ENCODE results near the gene PARD3. TPM values are rescaled to one million over a fixed set of nuclear protein-coding genes. Genes with fewer than 3 reads are reported as not detected.
"Not testable (repeated sequence)": the region's sequence is repeated elsewhere in the genome, so short reads cannot be mapped to it uniquely, and the experiment has no call there.

PARD3 gene
- total and polyA plus RNA-seq, 2 donors from 2014 or later = 21.1 to 47.5 TPM

DNA sequence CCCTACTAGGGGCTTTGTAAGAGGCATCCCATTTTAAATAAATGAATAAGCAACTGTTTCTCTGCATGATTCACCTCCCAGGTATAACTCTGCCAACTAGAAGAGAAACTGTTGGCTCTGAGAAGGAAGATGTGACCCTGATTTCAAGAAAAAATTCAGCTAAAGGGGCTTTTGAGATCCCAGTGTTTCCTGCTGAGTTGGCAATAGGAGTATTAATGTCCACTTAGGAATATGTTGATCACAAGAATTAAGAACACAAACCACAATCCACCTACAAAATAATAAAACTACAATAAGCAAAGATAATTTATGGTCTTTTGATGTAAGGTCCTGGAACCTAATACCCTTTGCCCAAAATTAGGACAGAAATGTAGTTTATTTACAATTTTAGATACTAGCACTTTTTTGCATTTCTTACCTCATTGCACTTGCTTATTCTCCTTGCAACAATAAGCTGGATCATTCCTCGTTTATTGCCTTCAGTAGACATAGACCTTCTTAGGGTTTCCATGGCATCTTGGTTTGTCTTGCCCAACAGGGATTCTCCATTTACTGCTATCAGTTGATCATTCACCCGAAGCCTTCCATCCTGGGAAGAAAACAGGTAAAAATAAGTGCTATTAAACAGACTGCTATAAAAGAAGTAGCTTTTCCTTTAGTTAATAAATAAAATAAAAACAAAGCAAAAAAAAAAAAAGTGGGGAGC lies 456.2 kb downstream of the PARD3 start:
- intact Hi-C loops (cut with DNase I) = no loop called here
- Histone ChIP-seq H3K4me3 (ENCODE audit: low read length in 3 of 3) (no peak overlapping the region), H3K4me1 (ENCODE audit: control insufficient read depth in 2 of 3, insufficient read depth in 2 of 3, low read depth in 1 of 3, low read length in 3 of 3) (no peaks in the 10 kb centered on the region)

DNA sequence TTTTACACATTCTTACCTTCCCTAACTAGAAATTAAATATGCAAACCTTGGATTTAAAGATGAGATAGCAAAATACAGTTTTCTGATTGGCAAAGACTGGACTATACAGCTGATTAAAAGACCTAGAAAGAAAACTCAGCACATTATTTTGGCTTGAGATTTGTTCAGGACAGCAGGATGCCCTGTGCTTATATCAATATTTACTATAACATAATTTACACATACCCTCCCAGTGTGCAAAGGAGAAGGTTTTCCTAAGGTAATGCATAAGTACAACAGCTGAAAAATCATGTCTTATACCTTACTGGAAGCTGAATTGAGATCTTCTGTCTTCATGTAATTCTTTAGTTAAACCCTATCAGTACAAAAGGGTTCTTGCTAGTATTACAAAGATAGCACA lies 458.6 kb downstream of the PARD3 start:
- no peak for FAIRE-seq

More for the DNA sequence above, 456.2 kb downstream of the PARD3 start:
- no peak for DNase-seq
- no peak for FAIRE-seq
- H3K36me3 ChIP-seq (ENCODE audit: control insufficient read depth in 2 of 3, insufficient read depth in 3 of 3, low read length in 3 of 3) = peaks cover 0 to 3% (median 0%) of the 10 kb centered on the region in 3 donors
- no peak overlapping the region for H3K9ac ChIP-seq (ENCODE audit: low read length in 3 of 3)
- no peaks in the 10 kb centered on the region for H3K27me3 ChIP-seq (ENCODE audit: control insufficient read depth, insufficient read depth, low read length)
- no peaks in the 10 kb centered on the region for H3K9me3 ChIP-seq (ENCODE audit: control insufficient read depth in 2 of 3, insufficient read depth in 1 of 3, low read length in 3 of 3)
- TF ChIP-seq, protein P1, sequence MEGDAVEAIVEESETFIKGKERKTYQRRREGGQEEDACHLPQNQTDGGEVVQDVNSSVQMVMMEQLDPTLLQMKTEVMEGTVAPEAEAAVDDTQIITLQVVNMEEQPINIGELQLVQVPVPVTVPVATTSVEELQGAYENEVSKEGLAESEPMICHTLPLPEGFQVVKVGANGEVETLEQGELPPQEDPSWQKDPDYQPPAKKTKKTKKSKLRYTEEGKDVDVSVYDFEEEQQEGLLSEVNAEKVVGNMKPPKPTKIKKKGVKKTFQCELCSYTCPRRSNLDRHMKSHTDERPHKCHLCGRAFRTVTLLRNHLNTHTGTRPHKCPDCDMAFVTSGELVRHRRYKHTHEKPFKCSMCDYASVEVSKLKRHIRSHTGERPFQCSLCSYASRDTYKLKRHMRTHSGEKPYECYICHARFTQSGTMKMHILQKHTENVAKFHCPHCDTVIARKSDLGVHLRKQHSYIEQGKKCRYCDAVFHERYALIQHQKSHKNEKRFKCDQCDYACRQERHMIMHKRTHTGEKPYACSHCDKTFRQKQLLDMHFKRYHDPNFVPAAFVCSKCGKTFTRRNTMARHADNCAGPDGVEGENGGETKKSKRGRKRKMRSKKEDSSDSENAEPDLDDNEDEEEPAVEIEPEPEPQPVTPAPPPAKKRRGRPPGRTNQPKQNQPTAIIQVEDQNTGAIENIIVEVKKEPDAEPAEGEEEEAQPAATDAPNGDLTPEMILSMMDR (IDR thresholded peaks at IDR 0.05; ENCODE audit: borderline replicate concordance, extremely low read depth, insufficient read depth) = no peak
- no peak overlapping the region for H3K27ac ChIP-seq (ENCODE audit: low read depth in 2 of 2, low read length in 2 of 2)

DNA sequence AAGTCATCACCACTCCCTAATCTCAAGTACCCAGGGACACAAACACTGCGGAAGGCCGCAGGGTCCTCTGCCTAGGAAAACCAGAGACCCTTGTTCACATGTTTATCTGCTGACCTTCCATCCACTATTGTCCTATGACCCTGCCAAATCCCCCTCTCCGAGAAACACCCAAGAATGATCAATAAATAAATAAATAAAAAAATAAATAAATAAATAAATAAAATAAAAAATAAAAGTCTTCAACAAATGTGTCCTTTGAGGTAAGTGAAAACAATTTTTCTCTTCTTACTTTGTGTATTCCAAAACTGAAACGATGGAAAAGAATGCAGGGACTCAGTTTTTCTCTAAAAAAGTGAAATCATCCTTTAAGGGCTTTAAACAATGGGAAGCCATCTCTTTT lies 461.6 kb downstream of the PARD3 start:
- H3K9me3 ChIP-seq (ENCODE audit: control insufficient read depth in 2 of 3, insufficient read depth in 1 of 3, low read length in 3 of 3); H3K9ac ChIP-seq (ENCODE audit: low read length in 3 of 3); H3K4me1 ChIP-seq (ENCODE audit: control insufficient read depth in 2 of 3, insufficient read depth in 2 of 3, low read depth in 1 of 3, low read length in 3 of 3); FAIRE-seq; H3K27me3 ChIP-seq (ENCODE audit: control insufficient read depth, insufficient read depth, low read length); intact Hi-C loops (cut with DNase I); H3K27ac ChIP-seq (ENCODE audit: low read depth in 2 of 2, low read length in 2 of 2); DNase-seq; H3K36me3 ChIP-seq (ENCODE audit: control insufficient read depth in 2 of 3, insufficient read depth in 3 of 3, low read length in 3 of 3); H3K4me3 ChIP-seq (ENCODE audit: low read length in 3 of 3): not testable (repeated sequence)

More for the DNA sequence above, 458.6 kb downstream of the PARD3 start:
- H3K9ac ChIP-seq (ENCODE audit: low read length in 3 of 3) = no peak overlapping the region
- H3K9me3 ChIP-seq (ENCODE audit: control insufficient read depth in 2 of 3, insufficient read depth in 1 of 3, low read length in 3 of 3) = no peaks in the 10 kb centered on the region
- peaks cover 0 to 3% (median 0%) of the 10 kb centered on the region in 3 donors for H3K36me3 ChIP-seq (ENCODE audit: control insufficient read depth in 2 of 3, insufficient read depth in 3 of 3, low read length in 3 of 3)
- no peaks in the 10 kb centered on the region for H3K27me3 ChIP-seq (ENCODE audit: control insufficient read depth, insufficient read depth, low read length)
- H3K4me1 ChIP-seq (ENCODE audit: control insufficient read depth in 2 of 3, insufficient read depth in 2 of 3, low read depth in 1 of 3, low read length in 3 of 3) = no peaks in the 10 kb centered on the region
- DNase-seq = no peak
- no peak overlapping the region for H3K4me3 ChIP-seq (ENCODE audit: low read length in 3 of 3)
- intact Hi-C loops (cut with DNase I) = no loop called here
- TF ChIP-seq, protein P1 (IDR thresholded peaks at IDR 0.05; ENCODE audit: borderline replicate concordance, extremely low read depth, insufficient read depth) = no peak
- H3K27ac ChIP-seq (ENCODE audit: low read depth in 2 of 2, low read length in 2 of 2) = no peak overlapping the region

DNA sequence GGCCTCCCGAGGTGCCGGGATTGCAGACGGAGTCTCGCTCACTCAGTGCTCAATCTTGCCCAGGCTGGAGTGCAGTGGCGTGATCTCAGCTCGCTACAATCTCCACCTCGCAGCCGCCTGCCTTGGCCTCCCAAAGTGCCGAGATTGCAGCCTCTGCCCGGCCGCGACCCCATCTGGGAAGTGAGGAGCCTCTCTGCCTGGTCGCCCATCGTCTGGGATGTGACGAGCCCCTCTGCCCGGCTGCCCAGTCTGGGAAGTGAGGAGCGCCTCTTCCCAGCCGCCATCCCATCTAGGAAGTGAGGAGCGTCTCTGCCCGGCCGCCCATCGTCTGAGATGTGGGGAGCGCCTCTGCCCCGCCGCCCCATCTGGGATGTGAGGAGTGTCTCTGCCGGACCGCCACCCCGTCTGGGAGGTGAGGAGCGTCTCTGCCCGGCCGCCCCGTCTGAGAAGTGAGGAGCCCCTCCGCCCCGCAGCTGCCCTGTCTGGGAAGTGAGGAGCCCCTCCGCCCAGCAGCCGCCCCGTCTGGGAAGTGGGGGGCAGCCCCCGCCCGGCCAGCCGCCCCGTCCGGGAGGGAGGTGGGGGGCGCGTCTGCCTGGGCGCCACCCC lies 462.4 kb downstream of the PARD3 start:
- not testable (repeated sequence) for FAIRE-seq; H3K27ac ChIP-seq (ENCODE audit: low read depth in 2 of 2, low read length in 2 of 2)
- DNase-seq = peak in 1 of 5 donors; percentile 64

More for the DNA sequence above, 462.4 kb downstream of the PARD3 start:
- H3K27me3 ChIP-seq (ENCODE audit: control insufficient read depth, insufficient read depth, low read length); H3K4me3 ChIP-seq (ENCODE audit: low read length in 3 of 3); intact Hi-C loops (cut with DNase I); H3K4me1 ChIP-seq (ENCODE audit: control insufficient read depth in 2 of 3, insufficient read depth in 2 of 3, low read depth in 1 of 3, low read length in 3 of 3); H3K9ac ChIP-seq (ENCODE audit: low read length in 3 of 3); H3K36me3 ChIP-seq (ENCODE audit: control insufficient read depth in 2 of 3, insufficient read depth in 3 of 3, low read length in 3 of 3); H3K9me3 ChIP-seq (ENCODE audit: control insufficient read depth in 2 of 3, insufficient read depth in 1 of 3, low read length in 3 of 3): not testable (repeated sequence)

All from kidney (tissue), 14 donors.